Activated T-cell treated with anti-CD3 and anti-CD28 coated beads for 1 hour (primary cell): ENCODE data around the gene MYL6.
"Not testable (repeated sequence)": the region's sequence is repeated elsewhere in the genome, so short reads cannot be mapped to it uniquely, and the experiment has no call there.

Experiments
- DNase-seq: peaks from one replicate; pipeline ENCODE4 v3.0.0-alpha.2; 2020; ENCODE audit warnings: low read depth

Gene MYL6

DNA sequence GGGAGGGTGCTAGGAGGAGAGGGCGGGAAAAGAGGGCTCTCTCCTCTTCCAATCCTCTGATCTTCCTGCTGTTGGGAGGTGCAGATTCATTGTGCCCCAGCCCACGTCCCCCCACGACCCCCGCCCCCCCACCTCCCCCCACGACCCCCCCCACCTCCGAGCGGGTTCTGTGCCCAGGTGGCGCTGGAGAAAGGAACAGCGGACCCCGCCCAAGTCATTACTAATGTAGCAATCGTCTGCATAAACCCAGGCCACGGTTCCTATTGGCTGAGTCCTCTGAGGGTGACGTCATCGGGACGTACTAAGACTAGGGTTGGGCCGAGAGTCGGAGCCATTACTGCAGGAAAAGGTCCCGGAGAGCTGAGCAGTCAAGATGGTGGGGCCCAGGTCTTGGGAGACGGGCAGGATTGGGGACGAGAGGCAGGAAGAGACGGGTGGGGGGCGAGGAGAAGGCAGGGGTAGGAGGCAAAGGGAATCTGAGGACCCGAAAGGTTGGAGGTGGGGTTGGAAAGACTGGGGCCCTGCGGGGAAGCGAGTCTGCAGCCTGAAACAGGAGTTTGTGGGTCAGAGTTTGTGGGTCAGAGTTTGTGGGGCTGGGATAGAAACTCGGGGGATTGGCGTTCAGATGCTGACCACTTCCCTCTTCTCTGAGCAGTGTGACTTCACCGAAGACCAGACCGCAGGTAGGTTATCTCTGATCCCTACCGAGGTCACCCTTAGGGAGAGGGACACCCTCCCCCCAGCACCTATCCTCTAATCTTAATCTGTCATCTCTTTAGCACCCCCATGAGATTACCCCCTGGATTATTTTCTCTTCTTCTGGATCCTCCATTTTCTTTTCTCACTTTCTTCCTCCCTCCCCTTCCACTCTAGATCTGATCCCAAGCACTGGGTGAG lies at the start of gene MYL6:
MYL6 (plus strand) TSS at position 331 of the 897 bp plus-strand sequence; CDS start at position 374, 43 bp downstream.
- DNase-seq = peak; percentile 82

DNA sequence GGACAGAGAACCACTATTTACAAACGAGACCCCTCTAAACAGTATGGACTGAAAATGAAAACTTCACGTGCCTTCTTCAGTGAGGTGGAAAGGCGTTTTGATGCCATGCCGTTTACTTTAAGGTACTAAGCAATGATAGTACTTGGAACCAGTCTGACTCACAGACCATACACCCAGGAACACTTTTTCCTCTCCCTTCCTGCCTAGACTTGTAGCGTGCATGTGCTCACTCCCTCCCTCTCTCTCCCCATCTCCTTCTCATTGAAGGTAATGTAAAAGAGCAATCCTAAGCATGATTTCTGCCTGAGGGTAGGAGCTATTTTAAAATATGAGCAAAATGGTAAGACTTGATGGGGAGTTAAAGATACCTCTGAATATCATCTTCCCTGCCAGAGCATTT lies 47.6 kb upstream of the MYL6 start:
- no peak for DNase-seq

DNA sequence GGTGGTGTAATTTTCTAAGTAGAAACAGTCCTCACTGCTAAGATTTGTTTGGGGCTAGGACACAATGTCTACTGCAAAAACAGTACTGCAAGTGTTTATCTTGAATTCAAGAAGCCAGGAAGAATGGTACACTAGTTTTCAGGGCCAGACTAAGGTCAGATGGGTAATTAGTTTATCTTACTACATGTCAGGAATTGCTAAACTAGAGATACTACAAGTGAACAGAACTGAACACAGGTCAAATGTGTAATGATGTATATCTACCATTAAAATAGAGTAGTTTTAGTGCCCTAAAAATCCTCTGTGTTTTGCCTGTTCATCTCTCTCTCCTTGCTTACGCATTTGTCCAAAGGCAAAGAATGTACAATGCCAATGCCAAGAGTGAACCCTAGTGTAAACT lies 44.1 kb upstream of the MYL6 start:
- no peak for DNase-seq

DNA sequence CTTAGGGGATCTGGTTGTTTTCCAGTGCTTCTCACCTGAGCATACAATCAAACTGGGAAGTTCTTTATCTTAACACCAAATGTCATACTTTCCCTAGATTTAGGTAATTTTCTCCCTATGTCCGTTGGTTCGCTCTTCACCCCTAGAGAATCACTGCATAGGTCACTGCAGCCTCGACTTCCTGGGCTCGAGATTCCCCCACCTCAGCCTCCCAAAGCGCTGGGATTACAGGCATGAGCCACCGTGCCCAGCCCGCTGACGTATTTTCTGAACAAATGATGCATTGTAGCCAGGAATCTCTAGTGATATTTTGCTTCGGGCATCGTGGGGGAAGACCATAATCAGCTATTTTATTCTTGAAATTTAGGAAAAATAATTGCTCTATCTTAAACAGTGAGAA lies 42.8 kb upstream of the MYL6 start:
- DNase-seq = no peak

DNA sequence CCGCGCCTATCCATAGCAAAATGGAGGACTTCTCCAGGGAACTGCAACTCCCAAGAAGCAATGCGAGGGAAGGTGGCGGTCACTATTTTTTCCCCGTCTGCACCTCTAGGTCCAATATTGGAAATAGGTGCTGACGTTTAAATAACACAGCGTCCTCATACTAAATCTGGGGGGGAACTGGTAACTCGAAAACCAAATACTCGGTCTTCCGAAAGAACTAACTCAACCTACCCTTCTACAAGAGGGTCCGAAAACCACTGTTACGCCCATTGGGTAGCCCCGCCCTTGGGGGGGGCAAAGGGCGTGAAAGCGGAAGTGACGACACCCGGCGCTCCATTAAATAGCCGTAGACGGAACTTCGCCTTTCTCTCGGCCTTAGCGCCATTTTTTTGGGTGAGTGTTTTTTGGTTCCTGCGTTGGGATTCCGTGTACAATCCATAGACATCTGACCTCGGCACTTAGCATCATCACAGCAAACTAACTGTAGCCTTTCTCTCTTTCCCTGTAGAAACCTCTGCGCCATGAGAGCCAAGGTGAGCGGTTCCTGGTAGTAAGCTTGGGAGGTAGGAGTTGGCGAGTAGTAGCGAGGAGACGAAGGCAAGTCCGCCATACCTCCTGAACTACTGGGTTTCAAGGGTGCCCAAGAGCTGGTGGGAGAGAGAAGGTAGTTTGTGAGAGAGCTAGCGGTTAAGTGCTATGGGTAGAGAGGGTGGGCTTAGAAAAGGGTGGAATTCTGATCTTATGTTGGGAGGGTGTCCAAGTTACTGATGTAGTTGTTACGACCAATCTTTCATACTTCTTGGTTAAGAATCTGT lies 41.7 kb upstream of the MYL6 start, which contains the start of gene RPL41:
RPL41 (plus strand) TSS at position 367 of the 815 bp plus-strand sequence.
- peak; percentile 93 for DNase-seq

DNA sequence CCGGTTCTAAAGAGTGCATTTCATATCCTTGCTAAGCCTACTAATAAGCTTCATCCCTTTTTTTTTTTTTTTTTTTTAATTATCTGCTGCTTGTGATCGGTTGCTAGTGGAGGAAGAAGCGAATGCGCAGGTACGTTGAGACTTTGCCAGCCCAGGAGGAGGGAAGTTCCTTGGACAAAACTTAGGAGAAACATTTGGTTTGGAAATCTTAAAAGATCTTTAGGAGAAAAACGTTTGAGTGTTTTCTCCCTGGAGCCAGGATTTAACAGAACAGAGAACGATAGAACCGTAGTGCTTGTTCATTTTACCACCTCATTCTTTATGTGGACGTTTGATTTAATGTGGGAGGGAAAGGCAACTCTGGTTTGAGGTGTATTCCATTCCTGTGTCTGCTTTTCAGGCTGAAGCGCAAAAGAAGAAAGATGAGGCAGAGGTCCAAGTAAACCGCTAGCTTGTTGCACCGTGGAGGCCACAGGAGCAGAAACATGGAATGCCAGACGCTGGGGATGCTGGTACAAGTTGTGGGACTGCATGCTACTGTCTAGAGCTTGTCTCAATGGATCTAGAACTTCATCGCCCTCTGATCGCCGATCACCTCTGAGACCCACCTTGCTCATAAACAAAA lies 41.0 kb upstream of the MYL6 start:
- not testable (repeated sequence) for DNase-seq

DNA sequence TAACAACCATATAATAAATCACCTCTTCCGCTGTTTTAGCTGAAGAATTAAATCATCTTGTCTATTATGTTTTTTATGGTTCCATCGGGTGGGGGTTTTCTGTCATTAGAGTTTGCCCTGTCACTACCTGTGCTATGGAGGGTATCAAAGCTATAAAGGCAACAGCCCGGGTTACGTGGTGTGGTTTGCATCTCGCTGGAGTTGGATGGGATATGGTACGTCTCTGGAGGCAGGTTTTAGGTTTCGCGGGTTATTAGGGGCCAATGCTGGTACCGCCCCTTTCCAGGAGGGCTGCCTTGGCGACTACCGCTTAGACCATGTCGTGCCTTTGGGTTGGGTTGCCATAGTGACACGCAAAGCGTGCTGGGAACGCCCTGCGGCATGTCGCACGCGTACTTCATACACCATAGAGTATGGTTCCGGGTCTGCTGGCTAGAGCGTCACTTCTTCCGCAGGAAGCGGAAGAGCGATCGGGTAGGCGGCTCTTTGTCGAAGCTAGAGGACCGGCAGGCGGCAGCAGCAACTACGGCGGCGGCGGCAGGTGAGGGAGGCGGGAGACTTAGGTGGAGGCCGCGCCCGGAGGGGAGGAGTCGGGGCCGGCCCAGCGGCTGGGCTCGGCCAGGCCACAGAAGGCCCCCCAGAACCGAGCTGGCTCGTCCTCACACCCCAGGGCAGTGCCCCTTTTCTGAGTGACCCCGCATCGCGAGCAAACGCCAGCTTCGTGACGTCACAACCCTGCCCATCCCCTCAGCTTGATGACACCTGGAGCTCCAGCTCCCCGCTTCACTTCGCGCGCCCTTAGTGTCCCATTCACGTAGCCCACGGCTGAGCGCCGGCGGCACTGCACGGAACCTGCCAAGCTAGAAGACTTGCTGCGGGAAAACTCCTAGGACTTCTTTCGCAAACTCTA lies 40.1 kb upstream of the MYL6 start, which contains the start of gene ZC3H10:
ZC3H10 (plus strand) TSS at position 489 of the 910 bp plus-strand sequence. CDS start 2,297 bp downstream, outside the sequence.
- peak; percentile 89 for DNase-seq

DNA sequence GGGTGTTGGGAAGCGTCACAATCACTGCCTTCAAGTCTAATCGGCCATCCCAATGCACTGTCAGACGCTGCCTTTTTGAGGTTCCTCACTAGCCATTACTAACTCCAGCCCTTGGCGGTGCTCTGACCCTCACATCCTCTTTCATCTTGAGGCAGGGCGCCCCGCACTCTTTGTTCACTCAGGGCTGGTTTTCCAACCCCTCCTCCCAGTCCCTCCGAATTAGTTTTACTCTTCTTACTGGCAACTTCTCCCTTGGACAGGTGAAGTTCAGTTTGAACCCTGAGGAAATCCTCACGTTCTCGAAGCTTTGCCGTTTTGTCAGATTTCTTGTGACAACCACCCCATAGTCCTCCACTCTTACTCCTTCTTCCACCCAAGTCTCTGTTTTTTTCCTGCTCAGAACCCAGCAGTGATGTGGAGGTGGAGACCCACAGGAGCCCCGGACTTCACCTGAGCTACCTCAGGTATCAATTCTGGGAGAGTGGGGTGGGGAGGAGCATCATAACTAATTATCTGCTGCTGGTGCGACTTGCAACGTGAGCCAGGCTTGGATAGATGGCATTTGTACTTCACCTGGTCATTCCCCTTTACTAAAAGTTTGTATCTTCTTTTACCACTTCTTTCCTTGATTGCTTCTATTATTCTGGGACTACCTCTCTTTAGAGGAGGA lies 39.3 kb upstream of the MYL6 start:
- DNase-seq = no peak

DNA sequence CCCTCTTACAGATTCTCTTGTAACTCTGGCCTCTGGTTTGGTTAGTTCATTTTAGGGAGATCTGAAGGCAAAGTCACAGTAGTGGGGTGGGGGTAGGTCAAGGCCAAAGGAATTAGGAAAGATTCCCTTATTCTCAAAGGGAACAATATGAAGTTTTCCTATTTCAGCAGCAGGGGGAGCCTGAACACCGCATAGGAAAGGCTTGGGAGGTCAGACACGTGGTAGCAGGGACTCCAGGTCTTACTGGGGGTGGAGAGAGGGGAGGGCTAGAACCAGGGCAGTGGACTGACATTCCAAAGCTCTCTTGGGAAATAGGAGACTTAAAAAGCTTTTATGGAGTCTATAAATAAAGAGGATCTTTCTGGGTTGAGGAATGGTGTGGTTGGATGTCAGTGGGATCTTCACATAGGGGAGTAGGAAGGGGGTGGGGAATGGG lies 38.8 kb upstream of the MYL6 start:
- DNase-seq = peak; percentile 37

DNA sequence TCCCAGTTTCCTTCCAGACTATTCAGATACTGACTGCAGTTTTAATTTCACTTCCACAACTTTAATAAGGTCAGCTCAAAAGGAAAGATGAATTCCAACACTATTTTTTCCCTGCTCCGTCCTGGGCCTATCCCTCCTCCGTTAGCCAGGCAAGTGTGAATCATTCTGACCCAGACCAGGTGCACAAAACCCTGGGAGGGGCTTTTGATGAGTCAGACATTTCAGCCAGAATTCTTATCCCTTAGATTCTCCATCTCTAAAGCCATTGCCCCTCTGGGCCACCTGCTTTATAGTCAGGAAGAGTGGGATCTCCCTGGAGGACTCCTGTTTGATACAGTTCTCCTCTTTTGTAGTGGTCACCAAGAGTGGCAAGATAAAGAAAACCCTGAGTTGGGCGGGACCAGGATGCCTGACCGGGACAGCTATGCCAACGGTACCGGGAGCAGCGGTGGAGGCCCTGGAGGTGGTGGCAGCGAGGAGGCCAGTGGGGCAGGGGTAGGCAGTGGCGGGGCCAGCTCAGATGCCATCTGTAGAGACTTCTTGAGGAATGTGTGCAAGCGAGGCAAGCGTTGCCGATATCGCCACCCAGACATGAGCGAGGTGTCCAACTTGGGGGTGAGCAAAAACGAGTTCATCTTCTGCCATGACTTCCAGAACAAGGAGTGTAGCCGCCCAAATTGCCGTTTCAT lies 37.9 kb upstream of the MYL6 start:
- no peak for DNase-seq

DNA sequence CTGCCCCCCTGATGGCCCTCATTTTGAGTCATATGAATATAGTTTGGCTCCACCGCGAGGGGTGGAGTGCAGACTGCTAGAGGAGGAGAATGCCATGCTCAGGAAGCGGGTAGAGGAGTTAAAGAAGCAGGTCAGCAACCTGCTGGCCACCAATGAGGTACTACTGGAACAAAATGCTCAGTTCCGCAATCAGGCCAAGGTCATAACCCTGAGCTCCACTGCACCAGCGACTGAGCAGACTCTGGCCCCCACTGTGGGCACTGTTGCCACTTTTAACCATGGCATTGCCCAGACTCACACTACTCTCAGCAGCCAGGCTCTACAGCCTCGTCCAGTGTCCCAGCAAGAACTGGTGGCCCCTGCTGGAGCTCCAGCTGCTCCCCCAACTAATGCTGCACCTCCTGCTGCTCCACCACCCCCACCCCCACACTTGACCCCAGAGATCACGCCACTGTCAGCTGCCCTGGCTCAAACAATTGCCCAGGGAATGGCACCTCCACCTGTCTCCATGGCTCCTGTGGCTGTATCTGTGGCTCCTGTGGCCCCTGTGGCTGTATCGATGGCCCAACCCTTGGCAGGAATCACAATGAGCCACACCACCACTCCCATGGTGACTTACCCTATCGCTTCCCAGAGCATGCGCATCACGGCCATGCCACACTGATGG lies 36.8 kb upstream of the MYL6 start:
- no peak for DNase-seq

DNA sequence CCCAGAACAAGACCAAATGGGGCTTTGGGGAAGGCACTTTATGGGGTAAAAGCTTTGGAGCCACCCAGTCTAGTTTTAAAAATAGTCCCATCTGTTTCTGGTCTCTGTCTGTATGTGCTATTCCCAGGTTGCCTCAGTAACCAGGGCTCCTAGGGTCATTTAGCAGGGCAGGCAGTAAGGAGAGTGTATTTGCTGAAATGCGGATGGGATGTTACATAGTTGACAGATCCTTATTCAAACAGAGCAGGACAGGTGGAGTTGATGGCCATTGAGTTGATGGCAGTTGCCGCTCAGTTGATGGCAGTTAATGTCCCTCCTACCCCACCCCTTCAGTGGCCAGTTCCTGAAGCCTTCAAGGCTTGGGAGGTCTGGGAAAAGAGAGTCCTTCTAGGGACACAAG lies 35.5 kb upstream of the MYL6 start:
- DNase-seq = no peak

DNA sequence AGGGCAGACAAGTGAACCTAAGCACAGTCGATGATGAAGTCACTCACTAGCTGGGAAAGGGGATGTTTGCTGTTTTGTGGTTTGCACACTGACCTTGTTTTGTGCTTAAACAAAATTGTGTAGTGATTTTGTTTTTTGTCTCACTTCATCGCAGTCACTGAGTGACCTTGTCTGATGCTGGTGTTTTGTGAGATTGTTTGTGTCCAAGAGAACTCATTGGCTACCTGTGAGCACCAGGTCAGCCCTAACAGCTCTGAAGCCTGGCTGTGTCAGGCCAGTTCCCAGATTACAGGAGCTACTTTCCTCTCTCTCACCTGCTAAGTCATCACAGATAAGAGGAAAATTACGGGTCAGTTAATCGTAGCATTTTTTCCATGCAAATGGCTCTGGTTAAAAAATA lies 34.0 kb upstream of the MYL6 start:
- DNase-seq = no peak

DNA sequence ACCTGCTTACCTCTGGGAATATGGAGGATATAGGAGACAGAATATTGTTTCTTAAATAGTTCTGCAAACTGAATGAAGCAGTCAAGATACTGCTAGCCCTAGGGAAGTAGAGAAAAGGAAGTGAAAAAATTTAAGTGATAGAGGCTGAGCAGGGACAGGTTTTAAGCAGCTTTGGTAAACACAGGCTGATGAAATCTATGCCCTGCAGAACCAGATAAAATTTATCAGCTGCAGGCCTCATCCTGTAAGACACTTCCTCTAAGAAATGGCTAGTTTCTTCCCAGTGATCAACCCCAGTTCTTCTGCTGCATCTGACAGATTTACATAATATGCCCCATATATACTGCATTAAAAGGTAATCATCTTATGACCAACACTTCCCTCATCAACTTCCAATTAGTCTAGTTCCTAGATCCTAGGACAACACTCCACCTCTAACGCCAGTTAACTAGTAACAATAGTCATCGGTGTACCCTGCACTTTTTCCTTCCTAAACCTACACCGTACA lies 31.4 kb upstream of the MYL6 start:
- no peak for DNase-seq

DNA sequence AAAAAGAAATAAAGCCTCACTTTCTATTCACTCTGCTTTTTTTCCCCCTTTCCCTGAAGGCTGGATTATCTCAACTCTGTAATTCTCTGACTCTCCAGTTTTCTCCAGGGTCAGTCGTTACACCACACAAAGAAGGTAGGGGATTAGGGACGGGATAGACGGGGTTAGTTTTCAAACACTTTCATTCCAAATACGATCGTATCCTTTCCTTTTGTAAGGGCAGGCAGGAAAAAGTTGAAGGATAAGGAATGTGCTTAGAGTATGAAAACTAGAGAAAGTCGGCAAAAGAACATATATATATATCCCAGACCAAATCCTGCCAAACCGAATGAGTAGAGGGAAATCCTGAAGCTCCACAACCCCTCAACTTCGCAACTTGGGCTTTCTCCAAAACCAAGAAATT lies 30.7 kb upstream of the MYL6 start:
- DNase-seq = no peak

DNA sequence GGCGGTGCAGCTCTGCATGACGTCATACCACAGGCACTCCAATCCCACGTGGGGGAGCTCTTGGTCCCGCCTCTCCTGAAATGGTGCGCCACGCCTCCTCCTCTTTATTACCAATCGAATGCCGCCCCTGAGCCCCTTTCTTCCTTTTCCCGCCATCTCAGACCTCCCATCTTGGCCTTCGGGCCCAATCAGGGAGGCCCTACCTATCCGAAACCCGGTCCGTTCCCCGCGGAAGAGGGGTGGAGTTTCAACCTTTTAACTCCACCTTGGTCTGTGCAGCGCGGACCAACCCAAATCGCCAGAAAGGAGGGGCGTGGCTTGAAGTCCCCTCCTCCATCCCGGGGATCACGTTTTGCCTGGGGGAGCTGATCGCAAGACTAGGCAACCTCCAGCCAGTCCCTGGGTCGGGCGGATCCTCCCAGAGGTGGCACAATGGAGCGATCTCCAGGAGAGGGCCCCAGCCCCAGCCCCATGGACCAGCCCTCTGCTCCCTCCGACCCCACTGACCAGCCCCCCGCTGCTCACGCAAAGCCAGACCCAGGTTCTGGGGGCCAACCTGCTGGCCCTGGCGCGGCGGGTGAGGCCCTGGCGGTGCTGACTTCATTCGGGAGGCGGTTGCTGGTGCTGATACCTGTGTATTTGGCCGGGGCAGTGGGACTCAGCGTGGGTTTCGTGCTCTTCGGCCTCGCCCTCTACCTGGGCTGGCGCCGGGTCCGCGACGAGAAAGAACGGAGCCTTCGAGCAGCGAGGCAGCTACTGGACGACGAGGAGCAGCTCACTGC lies 30.1 kb upstream of the MYL6 start, which contains the start of gene ESYT1:
ESYT1 (plus strand) TSS at position 380 of the 782 bp plus-strand sequence; CDS start at position 433, 53 bp downstream.
- peak; percentile 92 for DNase-seq

DNA sequence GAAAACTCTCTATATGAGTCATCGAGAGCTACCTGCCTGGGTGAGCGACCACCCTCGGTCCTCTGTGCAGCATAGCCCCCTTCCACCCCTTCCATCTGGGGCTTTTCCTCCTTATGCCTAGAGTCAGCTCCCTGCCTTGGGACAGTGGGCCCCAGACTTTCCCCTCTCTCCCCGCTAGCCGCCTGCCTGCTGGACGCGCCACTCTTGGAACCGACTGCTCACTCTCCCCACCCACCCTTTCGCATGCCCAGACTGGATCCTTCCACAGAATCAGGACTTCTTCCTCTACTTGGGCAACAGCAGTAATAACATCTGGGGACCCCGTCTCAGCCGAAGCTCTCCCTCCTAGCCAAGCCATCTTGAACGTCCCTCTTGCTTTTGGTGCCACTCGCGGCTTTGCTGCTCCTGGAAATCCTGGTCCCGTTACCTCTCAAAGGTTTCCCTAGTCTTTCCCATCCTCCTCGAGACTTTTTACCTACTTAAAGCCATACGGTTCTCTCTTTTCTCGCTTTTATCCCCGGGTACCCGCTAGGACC lies 29.4 kb upstream of the MYL6 start:
- DNase-seq = no peak
